B cell (primary cell): ENCODE measurements around the gene TAF11L2.
"Not testable (repeated sequence)": the region's sequence is repeated elsewhere in the genome, so short reads cannot be mapped to it uniquely, and the experiment has no call there.

Experiments used
- CTCF ChIP-seq: fragments of 200-600 bp; IDR thresholded peaks from one replicate; pipeline ENCODE4 v1.8.0; 2022; ENCODE audit warnings: antibody characterized with exemption, mild to moderate bottlenecking
- EZH2 ChIP-seq: IDR thresholded peaks from 2 replicates; pipeline ENCODE4 v1.6.1; 2012; ENCODE audit warnings: borderline replicate concordance, low read depth, mild to moderate bottlenecking, moderate library complexity, low read length; ENCODE audit not compliant: insufficient read depth, poor library complexity, severe bottlenecking

- not testable (repeated sequence) for TF ChIP-seq CTCF, EZH2
These were observed 21.5 kb downstream of the TAF11L2 start for GRCh38 chr5:17519508-17519907.
